Right cardiac atrium (tissue), 5 donors: Measurements from ENCODE around the gene SLC41A3. TPM values are rescaled to one million over a fixed set of nuclear protein-coding genes. Genes with fewer than 3 reads are reported as not detected.

Source experiments
- ATAC-seq, 2 donors: fragments of 200-7000 bp; cut with Tn5 transposase; one replicate each; pipeline versions ENCODE4 v1.8.0 to v1.9.1; 2020; ENCODE audit warnings: moderate library complexity in 2 of 2, mild to moderate bottlenecking in 1 of 2
- DNase-seq, 3 donors: peaks; one replicate each; pipeline ENCODE4 v3.0.0-alpha.2; 2020
- H3K27ac ChIP-seq: one replicate; pipeline ENCODE4 v1.5.1; 2013; ENCODE audit warnings: mild to moderate bottlenecking, low read length, control low read depth, moderate library complexity
- H3K27me3 ChIP-seq: one replicate; pipeline ENCODE4 v1.6.1; 2013; ENCODE audit not compliant: control insufficient read depth, insufficient read depth
- H3K4me1 ChIP-seq: one replicate; pipeline ENCODE4 v1.6.1; 2013; ENCODE audit warnings: low read length; ENCODE audit not compliant: control insufficient read depth, insufficient read depth
- H3K4me3 ChIP-seq: one replicate; pipeline ENCODE4 v1.5.1; 2013; ENCODE audit warnings: low read length, control low read depth
- H3K9me3 ChIP-seq: one replicate; pipeline ENCODE4 v1.6.1; 2013; ENCODE audit warnings: low read length; ENCODE audit not compliant: control insufficient read depth
- WGBS: extraction: QIAGEN DNeasy Blood & Tissue Kit; methylation state at CpG from one replicate; pipeline ENCODE4 v1.1.7; 2013; 5-methylcytosine and 5-hydroxymethylcytosine counted together
- intact Hi-C, 4 donors: fragments of 100-400 bp; cut with DNase I; formaldehyde crosslinking; loops; one replicate each; pipeline versions ENCODE4 v1.11.0 to v1.14.0; 2022 to 2023
- polyA plus RNA-seq: library from polyadenylated mRNA; stranded (reverse); fragments of 200-250 nt; gene quantifications from one replicate; pipeline ENCODE4 v1.2.3, GENCODE V29; 2013
- total RNA-seq, 4 donors: library from RNA; stranded (reverse); fragmentation: NEBNext Ultra II Directional; extraction: Animal tissue kit (Norgen Biotek cat#: 25700); gene quantifications; one replicate each; pipeline ENCODE4 v1.2.1, GENCODE V29; 2021
- donor health status: healthy with polysubstance abuse.
- donor health status: DM: no; HTN: yes; CAD: no.
- donor health status: DM: no; HTN: no; CAD: no.
- donor health status: DM: no; HTN: yes; CAD: no; lungs with severe emphysema.
- donor health status: DM: yes; HTN: yes; CAD: no.

SLC41A3 gene
- total and polyA plus RNA-seq, 5 donors, result 25.6 to 38.9 (median 36.9) TPM

DNA sequence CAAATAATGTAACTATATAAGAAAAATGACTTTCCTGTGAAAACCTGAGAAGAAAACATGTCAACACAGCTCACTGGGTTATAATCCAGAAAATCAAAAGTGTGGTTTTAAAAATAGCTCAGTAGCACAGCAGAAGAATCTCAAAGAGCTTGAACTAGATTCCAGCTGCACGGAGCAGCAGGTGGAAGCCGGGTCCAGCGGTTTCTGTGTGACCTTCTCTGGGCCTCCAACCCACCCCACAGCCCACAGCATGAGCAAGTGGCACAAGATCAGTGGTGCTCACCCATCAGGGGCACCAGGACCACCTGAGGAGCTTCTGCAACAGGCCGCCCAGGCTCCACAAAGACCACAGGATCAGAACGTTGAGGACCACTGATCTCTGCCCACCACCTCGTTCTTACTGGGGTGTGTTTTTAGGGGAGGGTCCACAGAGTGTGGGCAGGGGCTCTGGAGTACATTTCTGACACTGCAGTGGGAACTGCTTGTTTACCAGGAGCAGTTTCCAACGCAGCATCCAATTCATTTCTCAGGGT lies 23.2 kb downstream of the SLC41A3 start:
- ATAC-seq (no peak), DNase-seq (peak in 1 of 3 donors; percentile 39)
- no peak overlapping the region for H3K4me3 ChIP-seq
- H3K27me3 ChIP-seq, result no peaks in the 10 kb centered on the region
- H3K9me3 ChIP-seq, result no peaks in the 10 kb centered on the region
- peaks cover 6% of the 10 kb centered on the region for H3K4me1 ChIP-seq
- no peak overlapping the region for H3K27ac ChIP-seq
- WGBS, result 80% methylated on average over 7 of the region's 7 CpGs
- intact Hi-C loops, result no loop called here

- no peaks in the 10 kb centered on the region for H3K27me3 ChIP-seq
- ATAC-seq, result no peak
Measured at GRCh38 chr3:126058666-126059065, 25.3 kb downstream of the SLC41A3 start.

GRCh38 chr3:126057936-126058335 lies 26.0 kb downstream of the SLC41A3 start:
- intact Hi-C loops, result no loop called here
- Histone ChIP-seq H3K4me3 (no peak overlapping the region), H3K27me3 (no peaks in the 10 kb centered on the region), H3K27ac (no peak overlapping the region), H3K4me1 (peaks cover 6% of the 10 kb centered on the region), H3K9me3 (no peaks in the 10 kb centered on the region)
- DNase-seq (peak in 2 of 3 donors; percentile 64 to 67), ATAC-seq (no peak)
- 88% methylated on average over 13 of the region's 13 CpGs for WGBS

More at GRCh38 chr3:126058666-126059065, 25.3 kb downstream of the SLC41A3 start:
- 67% methylated on average over 7 of the region's 7 CpGs for WGBS
- Histone ChIP-seq H3K4me3 (no peak overlapping the region), H3K9me3 (no peaks in the 10 kb centered on the region), H3K27ac (no peak overlapping the region), H3K4me1 (peaks cover 6% of the 10 kb centered on the region)
- intact Hi-C loops, result no loop called here
- DNase-seq, result peak in 1 of 3 donors; percentile 55

DNA sequence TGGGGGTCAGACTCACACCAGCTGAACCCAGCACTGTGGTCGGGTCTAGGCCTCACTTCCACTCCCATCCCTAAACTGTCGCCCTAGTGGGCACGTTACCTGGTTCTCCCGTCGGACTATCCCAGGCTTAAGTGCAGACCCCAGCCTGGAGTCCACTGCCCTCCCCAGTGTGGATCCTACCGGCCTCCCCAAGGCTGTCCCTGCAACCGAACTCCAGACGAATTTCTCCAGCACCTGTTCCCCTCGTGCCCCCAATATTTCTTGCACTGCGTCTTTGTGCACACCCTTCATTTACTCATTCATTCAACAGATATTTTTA lies 26.5 kb downstream of the SLC41A3 start:
- H3K4me3 ChIP-seq, result no peak overlapping the region
- intact Hi-C loops, result no loop called here
- H3K9me3 ChIP-seq, result no peaks in the 10 kb centered on the region
- H3K4me1 ChIP-seq, result peaks cover 6% of the 10 kb centered on the region
- DNase-seq (no peak), ATAC-seq (no peak)
- H3K27me3 ChIP-seq, result no peaks in the 10 kb centered on the region
- H3K27ac ChIP-seq, result no peak overlapping the region
- 85% methylated on average over 10 of the region's 10 CpGs for WGBS

GRCh38 chr3:126056681-126057500 lies 27.0 kb downstream of the SLC41A3 start:
- no peak overlapping the region for H3K4me3 ChIP-seq
- no peaks in the 10 kb centered on the region for H3K27me3 ChIP-seq
- H3K27ac ChIP-seq, result no peak overlapping the region
- intact Hi-C loops, result no loop called here
- ATAC-seq (peak; percentile 22 to 71), DNase-seq (peak in 2 of 3 donors; percentile 50 to 52)
- H3K9me3 ChIP-seq, result no peaks in the 10 kb centered on the region
- WGBS, result 73% methylated on average over 14 of the region's 14 CpGs
- peaks cover 6% of the 10 kb centered on the region for H3K4me1 ChIP-seq

DNA sequence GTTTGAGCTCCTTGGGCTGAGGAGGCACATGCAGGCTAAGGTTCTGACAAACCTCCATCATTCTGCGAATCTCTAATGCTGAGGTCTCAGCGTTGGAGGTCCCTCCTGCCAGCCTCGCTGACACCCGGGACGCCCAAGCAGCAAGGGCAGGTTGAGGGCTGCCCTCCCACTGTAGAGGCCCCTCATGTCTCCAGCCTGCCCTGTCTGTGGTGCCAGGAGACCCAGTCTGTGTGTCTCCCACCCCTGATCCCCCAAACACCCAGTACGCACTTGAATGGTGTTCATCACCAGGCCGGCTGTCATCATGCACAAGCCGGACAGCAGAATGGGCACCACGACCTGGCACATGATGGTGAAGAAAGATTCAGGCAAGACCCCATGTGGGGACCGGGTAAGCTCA lies 27.8 kb downstream of the SLC41A3 start:
- intact Hi-C loops, result no loop called here
- Histone ChIP-seq H3K27ac (no peak overlapping the region), H3K27me3 (no peaks in the 10 kb centered on the region)

DNA sequence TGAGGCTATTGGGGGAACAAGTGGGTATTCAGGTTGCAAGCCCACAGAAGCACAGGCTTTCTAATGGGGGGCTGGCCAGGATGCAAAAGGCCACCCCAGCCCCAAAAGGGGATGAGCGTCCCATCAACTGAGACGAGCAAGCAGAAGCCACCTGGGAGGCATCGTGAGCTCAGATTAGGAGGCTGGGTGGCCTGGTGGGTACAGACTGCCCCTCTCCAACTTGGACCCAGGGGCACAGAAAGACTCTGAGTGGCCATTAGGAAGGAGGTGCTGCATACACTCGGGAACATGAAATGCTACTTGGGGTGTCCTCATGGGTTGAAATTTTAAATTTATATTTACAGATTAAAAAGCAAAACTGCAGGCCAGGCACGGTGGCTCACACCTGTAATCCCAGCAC lies 29.1 kb downstream of the SLC41A3 start:
- WGBS, result 94% methylated on average over 5 of the region's 5 CpGs
- no peak overlapping the region for H3K27ac ChIP-seq
- no peak overlapping the region for H3K4me3 ChIP-seq
- H3K4me1 ChIP-seq, result peaks cover 6% of the 10 kb centered on the region
- no peak for DNase-seq
- intact Hi-C loops, result no loop called here
- no peaks in the 10 kb centered on the region for H3K9me3 ChIP-seq
- H3K27me3 ChIP-seq, result no peaks in the 10 kb centered on the region
- no peak for ATAC-seq

More for the DNA sequence above, 27.8 kb downstream of the SLC41A3 start:
- DNase-seq, result peak in 1 of 3 donors; percentile 26
- Histone ChIP-seq H3K4me1 (peaks cover 6% of the 10 kb centered on the region), H3K9me3 (no peaks in the 10 kb centered on the region), H3K4me3 (no peak overlapping the region)
- 96% methylated on average over 10 of the region's 10 CpGs for WGBS
- no peak for ATAC-seq

DNA sequence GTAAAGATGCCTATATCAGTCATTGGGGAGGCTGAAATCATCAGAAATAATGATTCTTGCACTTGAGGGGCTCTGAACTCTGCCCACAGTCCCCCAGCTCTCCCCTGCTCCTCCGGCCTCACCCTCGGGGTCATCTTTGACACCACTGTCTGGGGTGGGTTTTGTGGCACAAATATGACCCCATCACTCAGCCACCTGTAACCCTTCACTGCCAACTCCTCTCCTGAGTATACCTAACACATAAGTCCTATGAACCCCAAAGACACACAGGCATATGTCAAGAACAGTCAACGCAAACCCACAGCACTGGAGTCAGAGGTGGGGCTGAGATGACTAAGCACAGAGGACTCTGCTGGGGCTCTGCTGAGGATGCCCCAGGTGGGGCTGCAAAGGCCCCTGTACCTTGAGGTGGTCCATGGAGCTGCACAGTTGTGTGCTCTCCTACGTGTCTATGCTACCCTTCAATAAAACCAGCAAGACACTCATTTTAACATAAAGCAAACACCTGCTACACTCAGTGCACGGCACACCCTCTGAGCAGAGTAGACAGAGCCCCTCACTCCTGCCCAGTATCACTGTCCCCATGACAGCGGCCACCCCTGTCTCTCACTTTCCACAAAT lies 29.9 kb downstream of the SLC41A3 start:
- WGBS, result 94% methylated on average over 6 of the region's 6 CpGs
- Histone ChIP-seq H3K4me3 (no peak overlapping the region), H3K9me3 (no peaks in the 10 kb centered on the region), H3K27me3 (no peaks in the 10 kb centered on the region), H3K4me1 (peaks cover 6% of the 10 kb centered on the region), H3K27ac (no peak overlapping the region)
- DNase-seq, result no peak
- intact Hi-C loops, result no loop called here
- ATAC-seq, result no peak

DNA sequence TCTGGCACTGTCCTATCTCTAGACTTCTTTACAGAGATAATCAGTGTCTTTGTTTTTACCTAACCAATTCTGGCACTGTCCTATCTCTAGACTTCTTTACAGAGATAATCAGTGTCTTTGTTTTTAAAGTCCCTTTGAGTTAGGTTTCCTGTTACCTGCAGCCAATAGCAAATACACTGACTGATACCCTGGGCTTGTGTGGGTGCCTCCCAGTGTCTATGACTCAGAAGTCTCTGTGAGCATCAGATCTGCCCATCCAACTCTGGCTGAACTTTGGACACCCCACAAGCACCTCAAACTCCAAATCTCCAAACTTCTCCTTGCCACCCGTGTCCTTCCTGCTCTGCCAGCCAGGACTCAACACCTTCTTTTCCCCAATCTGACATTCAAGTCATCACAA lies 30.4 kb downstream of the SLC41A3 start:
- H3K27me3 ChIP-seq, result no peaks in the 10 kb centered on the region
- DNase-seq (no peak), ATAC-seq (no peak)
- WGBS, result 75% methylated on average over 1 of the region's 1 CpG
- intact Hi-C loops, result no loop called here
- peaks cover 6% of the 10 kb centered on the region for H3K4me1 ChIP-seq
- H3K4me3 ChIP-seq, result no peak overlapping the region
- no peaks in the 10 kb centered on the region for H3K9me3 ChIP-seq
- H3K27ac ChIP-seq, result no peak overlapping the region

- Histone ChIP-seq H3K27ac (no peak overlapping the region), H3K4me3 (no peak overlapping the region), H3K4me1 (peaks cover 6% of the 10 kb centered on the region), H3K9me3 (no peaks in the 10 kb centered on the region), H3K27me3 (no peaks in the 10 kb centered on the region)
- WGBS, result 76% methylated on average over 16 of the region's 16 CpGs
- intact Hi-C loops, result no loop called here
- DNase-seq (peak in 1 of 3 donors; percentile 27), ATAC-seq (no peak)
Measured at GRCh38 chr3:126052196-126053058, 31.5 kb downstream of the SLC41A3 start.

- 95% methylated on average over 4 of the region's 4 CpGs for WGBS
- no peak overlapping the region for H3K4me3 ChIP-seq
- DNase-seq, result no peak
- intact Hi-C loops, result no loop called here
- H3K9me3 ChIP-seq, result no peaks in the 10 kb centered on the region
- no peak overlapping the region for H3K27ac ChIP-seq
- peaks cover under 1% of the 10 kb centered on the region for H3K4me1 ChIP-seq
- H3K27me3 ChIP-seq, result no peaks in the 10 kb centered on the region
- no peak for ATAC-seq
Measured at GRCh38 chr3:126051741-126052140, 32.2 kb downstream of the SLC41A3 start.
